OCI-LY1 (cell line): Measurements from ENCODE around the gene SOX5.

Source experiments
- H2AFZ ChIP-seq: fragments of 200-600 bp; sonication (generic), shearing (Covaris generic); 2 replicates; pipeline ENCODE4 v1.6.0; 2014; ENCODE audit warnings: antibody characterized with exemption, mild to moderate bottlenecking, low read length
- H3F3A ChIP-seq: fragments of 200-600 bp; sonication (generic), shearing (Covaris generic); 2 replicates; pipeline ENCODE4 v1.6.0; 2014; ENCODE audit warnings: mild to moderate bottlenecking, antibody characterized with exemption, low read length, moderate library complexity; ENCODE audit not compliant: insufficient read depth
- H3K27ac ChIP-seq: fragments of 200-600 bp; sonication (generic); 2 replicates; pipeline ENCODE4 v1.5.1; 2014; ENCODE audit warnings: low read length, mixed run types, mild to moderate bottlenecking, low read depth; ENCODE audit not compliant: poor library complexity, severe bottlenecking
- H3K27me3 ChIP-seq: fragments of 200-600 bp; sonication (generic); 2 replicates; pipeline ENCODE4 v1.6.0; 2014; ENCODE audit warnings: antibody characterized with exemption, mild to moderate bottlenecking, low read length, moderate library complexity; ENCODE audit not compliant: insufficient read depth
- H3K36me3 ChIP-seq: fragments of 200-600 bp; sonication (generic); 2 replicates; pipeline ENCODE4 v1.6.1; 2014; ENCODE audit warnings: mild to moderate bottlenecking, antibody characterized with exemption, low read length, moderate library complexity, mixed read lengths; ENCODE audit not compliant: insufficient read depth
- H3K4me1 ChIP-seq: fragments of 200-600 bp; sonication (generic); 2 replicates; pipeline ENCODE4 v1.5.1; 2014; ENCODE audit warnings: mild to moderate bottlenecking, low read length, moderate library complexity; ENCODE audit not compliant: insufficient read depth, severe bottlenecking
- H3K4me2 ChIP-seq: fragments of 200-600 bp; sonication (generic), shearing (Covaris generic); 2 replicates; pipeline ENCODE4 v1.6.1; 2014; ENCODE audit warnings: low read length
- H3K4me3 ChIP-seq: fragments of 200-600 bp; sonication (generic); 2 replicates; pipeline ENCODE4 v1.5.1; 2014; ENCODE audit warnings: low read length, low read depth, mild to moderate bottlenecking, mixed read lengths; ENCODE audit not compliant: poor library complexity, severe bottlenecking
- H3K79me2 ChIP-seq: fragments of 200-600 bp; shearing (Covaris generic); 2 replicates; pipeline ENCODE4 v1.6.1; 2016; ENCODE audit warnings: mixed run types, low read length, mixed read lengths; ENCODE audit not compliant: insufficient read depth
- H3K9ac ChIP-seq: fragments of 200-600 bp; sonication (generic), shearing (Covaris generic); 2 replicates; pipeline ENCODE4 v1.6.1; 2014; ENCODE audit warnings: mild to moderate bottlenecking, low read length, mixed read lengths
- H3K9me2 ChIP-seq: fragments of 200-600 bp; sonication (generic), shearing (Covaris generic); 2 replicates; pipeline ENCODE4 v1.6.1; 2014; ENCODE audit warnings: low read depth, mild to moderate bottlenecking, low read length, mixed read lengths
- H3K9me3 ChIP-seq: fragments of 200-600 bp; shearing (Covaris generic); 2 replicates; pipeline ENCODE4 v1.6.1; 2014; ENCODE audit warnings: low read length, mixed read lengths
- H4K20me1 ChIP-seq: fragments of 200-600 bp; sonication (generic), shearing (Covaris generic); 2 replicates; pipeline ENCODE4 v1.6.0; 2016; ENCODE audit warnings: mild to moderate bottlenecking, low read length; ENCODE audit not compliant: insufficient read depth
- EZH2 ChIP-seq: fragments of 200-600 bp; sonication (generic), shearing (Covaris generic); IDR thresholded peaks from 2 replicates; pipeline ENCODE4 v1.8.0; 2017; ENCODE audit warnings: borderline replicate concordance, mixed run types, mild to moderate bottlenecking, antibody characterized with exemption, low read length, moderate library complexity, mixed read lengths
- TF ChIP-seq, protein P1 (sequence below): fragments of 200-600 bp; sonication (generic), shearing (Covaris generic); IDR thresholded peaks from 2 replicates; pipeline ENCODE4 v1.5.1; 2017; ENCODE audit warnings: mild to moderate bottlenecking, antibody characterized with exemption, low read length, moderate library complexity, mixed read lengths

The SOX5 gene

GRCh38 chr12:23813206-23813605 lies 136.3 kb downstream of the SOX5 start:
- H3K27me3 ChIP-seq = no peaks in the 10 kb centered on the region
- H3K36me3 ChIP-seq = no peaks in the 10 kb centered on the region
- no peaks in the 10 kb centered on the region for H3F3A ChIP-seq
- TF ChIP-seq, protein P1, sequence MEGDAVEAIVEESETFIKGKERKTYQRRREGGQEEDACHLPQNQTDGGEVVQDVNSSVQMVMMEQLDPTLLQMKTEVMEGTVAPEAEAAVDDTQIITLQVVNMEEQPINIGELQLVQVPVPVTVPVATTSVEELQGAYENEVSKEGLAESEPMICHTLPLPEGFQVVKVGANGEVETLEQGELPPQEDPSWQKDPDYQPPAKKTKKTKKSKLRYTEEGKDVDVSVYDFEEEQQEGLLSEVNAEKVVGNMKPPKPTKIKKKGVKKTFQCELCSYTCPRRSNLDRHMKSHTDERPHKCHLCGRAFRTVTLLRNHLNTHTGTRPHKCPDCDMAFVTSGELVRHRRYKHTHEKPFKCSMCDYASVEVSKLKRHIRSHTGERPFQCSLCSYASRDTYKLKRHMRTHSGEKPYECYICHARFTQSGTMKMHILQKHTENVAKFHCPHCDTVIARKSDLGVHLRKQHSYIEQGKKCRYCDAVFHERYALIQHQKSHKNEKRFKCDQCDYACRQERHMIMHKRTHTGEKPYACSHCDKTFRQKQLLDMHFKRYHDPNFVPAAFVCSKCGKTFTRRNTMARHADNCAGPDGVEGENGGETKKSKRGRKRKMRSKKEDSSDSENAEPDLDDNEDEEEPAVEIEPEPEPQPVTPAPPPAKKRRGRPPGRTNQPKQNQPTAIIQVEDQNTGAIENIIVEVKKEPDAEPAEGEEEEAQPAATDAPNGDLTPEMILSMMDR = no peak
- TF ChIP-seq EZH2 = no peak
- H3K9me3 ChIP-seq = no peaks in the 10 kb centered on the region
- no peaks in the 10 kb centered on the region for H3K9me2 ChIP-seq
- no peak overlapping the region for H2AFZ ChIP-seq
- H3K4me2 ChIP-seq = no peak overlapping the region
- H3K4me3 ChIP-seq = no peak overlapping the region
- no peak overlapping the region for H3K27ac ChIP-seq
- H3K4me1 ChIP-seq = no peaks in the 10 kb centered on the region
- H3K79me2 ChIP-seq = no peaks in the 10 kb centered on the region
- no peak overlapping the region for H3K9ac ChIP-seq
- no peaks in the 10 kb centered on the region for H4K20me1 ChIP-seq

GRCh38 chr12:23810329-23810902 lies 139.1 kb downstream of the SOX5 start:
- Histone ChIP-seq H3K4me3 (no peak overlapping the region), H3K27ac (no peak overlapping the region), H3K9me3 (no peaks in the 10 kb centered on the region), H4K20me1 (no peaks in the 10 kb centered on the region), H3K79me2 (no peaks in the 10 kb centered on the region), H3K36me3 (no peaks in the 10 kb centered on the region), H2AFZ (no peak overlapping the region), H3K9ac (no peak overlapping the region), H3F3A (no peaks in the 10 kb centered on the region), H3K4me2 (no peak overlapping the region), H3K27me3 (no peaks in the 10 kb centered on the region), H3K4me1 (no peaks in the 10 kb centered on the region), H3K9me2 (no peaks in the 10 kb centered on the region)
- TF ChIP-seq, protein P1 = no peak
- TF ChIP-seq EZH2 = no peak

DNA sequence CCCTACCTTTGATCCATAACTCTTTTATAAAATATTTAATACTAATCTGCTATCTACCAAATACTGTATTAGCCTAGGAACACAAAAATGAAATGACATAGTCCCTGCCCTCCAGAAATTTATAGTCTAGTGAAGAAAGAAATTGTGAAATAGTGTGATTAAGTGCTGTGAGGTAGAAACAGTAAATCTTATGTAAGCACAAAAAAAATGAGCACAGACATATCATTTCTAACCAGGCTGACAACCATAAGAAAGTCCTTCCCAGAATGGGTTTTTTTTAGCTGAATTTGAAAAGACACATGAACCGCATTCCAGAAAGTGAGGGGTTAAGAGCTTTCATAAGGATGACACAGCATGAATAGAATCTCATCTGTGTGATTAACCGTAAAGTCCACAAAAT lies 145.9 kb downstream of the SOX5 start:
- Histone ChIP-seq H3K27me3 (no peaks in the 10 kb centered on the region), H3K4me2 (no peak overlapping the region), H3K9me2 (no peaks in the 10 kb centered on the region), H3K79me2 (no peaks in the 10 kb centered on the region), H3K27ac (no peak overlapping the region), H4K20me1 (no peaks in the 10 kb centered on the region), H2AFZ (no peak overlapping the region), H3K9me3 (no peaks in the 10 kb centered on the region), H3K9ac (no peak overlapping the region), H3K36me3 (no peaks in the 10 kb centered on the region), H3K4me3 (no peak overlapping the region), H3F3A (no peaks in the 10 kb centered on the region), H3K4me1 (no peaks in the 10 kb centered on the region)
- TF ChIP-seq EZH2 = no peak
- TF ChIP-seq, protein P1 = no peak
